Stomach (tissue), 9 donors: ENCODE measurements around the gene BBS4. TPM values are rescaled to one million over a fixed set of nuclear protein-coding genes. Genes with fewer than 3 reads are reported as not detected.
A peak's percentile ranks its signal among the peaks of the same experiment; 100 is the strongest.

Experiments used
- DNase-seq, 2 donors: peaks; one replicate each; pipeline versions ENCODE4 v3.0.0 to v3.0.0-alpha.2; 2013 to 2019
- H3K27ac ChIP-seq, 5 donors: fragments of 200-600 bp in 4 of 5; sonication (generic) in 4 of 5; one replicate each; pipeline ENCODE4 v1.5.1; 2013 to 2019; ENCODE audit warnings: mild to moderate bottlenecking in 1 of 5, moderate library complexity in 1 of 5
- H3K27me3 ChIP-seq, 3 donors: fragments of 200-600 bp; sonication (generic); one replicate each; pipeline ENCODE4 v1.5.1; 2017 to 2019; ENCODE audit warnings: mixed run types in 1 of 3
- H3K36me3 ChIP-seq, 4 donors: fragments of 200-600 bp; sonication (generic); 1 replicate in 3 of 4; 2 replicates in 1 of 4; pipeline ENCODE4 v1.5.1; 2016 to 2019
- H3K4me1 ChIP-seq, 4 donors: fragments of 200-600 bp; sonication (generic); one replicate each; pipeline ENCODE4 v1.5.1; 2016 to 2019
- H3K4me3 ChIP-seq, 4 donors: fragments of 200-600 bp; sonication (generic) in 3 of 4; one replicate each; pipeline ENCODE4 v1.5.1; 2016 to 2019; ENCODE audit warnings: mild to moderate bottlenecking in 1 of 4
- H3K9me3 ChIP-seq, 4 donors: fragments of 200-600 bp; sonication (generic); one replicate each; pipeline ENCODE4 v1.5.1; 2016 to 2019
- EP300 ChIP-seq: sonication (generic); formaldehyde crosslinking; IDR thresholded peaks from one replicate; pipeline ENCODE4 v1.6.1; 2017; ENCODE audit warnings: antibody characterized with exemption
- POLR2A ChIP-seq, 4 donors: fragments of 450-650 bp; IDR thresholded peaks; one replicate each; pipeline ENCODE4 v1.6.1; 2016; ENCODE audit warnings: antibody characterized with exemption in 4 of 4, control low read depth in 2 of 4, mild to moderate bottlenecking in 1 of 4, moderate library complexity in 1 of 4
- POLR2AphosphoS5 ChIP-seq, 3 donors: sonication (generic); formaldehyde crosslinking; IDR thresholded peaks; one replicate each; pipeline ENCODE4 v1.6.1; 2016; ENCODE audit warnings: antibody characterized with exemption in 3 of 3
- WGBS, 5 donors: extraction: QIAGEN DNeasy Blood & Tissue Kit in 3 of 5; methylation state at CpG; one replicate each; pipeline versions ENCODE4 v1.1.5 to v1.1.7; 2013 to 2018; 5-methylcytosine and 5-hydroxymethylcytosine counted together
- intact Hi-C: fragments of 100-400 bp; cut with DNase I; formaldehyde crosslinking; loops from one replicate; pipeline ENCODE4 v1.15.1; 2023; ENCODE audit warnings: low total_unique reads
- polyA plus RNA-seq, 3 donors: library from polyadenylated mRNA; stranded (reverse); fragments of 200-250 nt; gene quantifications; one replicate each; pipeline ENCODE4 v1.2.3, GENCODE V29; 2013
- total RNA-seq, 5 donors: library from RNA; depleted of rRNA; stranded (reverse); fragments of >200 nt; gene quantifications; one replicate each; pipeline versions ENCODE4 v1.1.0 to v1.2.3, GENCODE V29; 2014 to 2016
- TF ChIP-seq, protein P1 (sequence below), 7 experiments: fragments of 450-650 bp in 4 of 7; fragments of 200-600 bp in 3 of 7; sonication (generic) in 3 of 7; IDR thresholded peaks; one replicate each; pipeline ENCODE4 v1.5.1; 2016 to 2019; ENCODE audit warnings: antibody characterized with exemption in 7 of 7, control low read depth in 2 of 7, mild to moderate bottlenecking in 1 of 7
- donor health status: healthy with polysubstance abuse.
- donor health status: Bipolar disorder and iron deficiency.
- donor health status: healthy.

BBS4 gene
- total and polyA plus RNA-seq, 8 donors, result 4.3 to 53.1 (median 17.5) TPM

DNA sequence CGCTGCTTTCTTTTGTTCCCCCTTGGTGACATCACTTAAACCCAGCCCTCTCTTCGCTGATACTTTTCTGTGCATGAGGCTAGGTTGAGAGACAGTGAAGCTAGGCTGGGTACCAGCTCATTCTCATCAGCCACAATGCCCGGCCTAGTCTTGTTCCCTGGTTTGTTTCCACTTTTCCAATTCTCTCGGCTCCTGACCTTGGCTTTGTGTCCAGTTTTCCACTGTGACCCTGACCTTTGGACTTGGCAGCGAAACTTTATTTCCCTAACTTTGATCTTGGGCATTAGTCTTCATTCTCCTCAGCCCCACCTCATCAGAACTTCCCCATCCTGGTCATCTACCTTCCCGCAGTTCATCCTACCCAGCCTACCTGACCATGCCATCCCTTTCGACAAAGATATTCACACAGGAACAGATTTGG, 98.5 kb downstream of the BBS4 start:
- intact Hi-C loops, result no loop called here
- 35 to 41% (median 37%) methylated on average over 7 of the region's 7 CpGs for WGBS, 5 donors
- DNase-seq, result no peak

DNA sequence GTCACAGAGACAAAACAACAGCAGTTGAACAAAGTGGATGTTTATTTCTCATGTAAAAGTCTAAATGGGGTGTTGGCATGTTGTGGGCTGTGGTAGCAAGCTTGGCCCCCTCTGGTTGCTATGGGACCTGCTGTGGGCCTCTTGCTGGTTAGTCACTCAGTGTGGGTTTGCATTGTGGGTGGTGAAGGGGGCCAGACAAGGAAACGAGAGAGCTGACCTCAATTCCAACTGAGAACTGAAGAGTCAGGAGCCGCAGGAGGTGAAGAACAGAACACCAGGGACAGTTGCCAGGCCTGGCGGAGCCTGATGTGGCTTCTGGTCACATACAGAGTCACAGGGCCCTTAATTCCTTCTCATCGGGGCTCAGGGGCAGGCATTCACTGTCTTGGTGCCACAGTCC, 99.4 kb downstream of the BBS4 start:
- DNase-seq, result peak in 1 of 2 donors; percentile 40
- no peak for TF ChIP-seq POLR2A (IDR thresholded peaks at IDR 0.05)
- no peak for TF ChIP-seq POLR2AphosphoS5 (IDR thresholded peaks at IDR 0.05)
- no peak for TF ChIP-seq EP300
- TF ChIP-seq, protein P1, sequence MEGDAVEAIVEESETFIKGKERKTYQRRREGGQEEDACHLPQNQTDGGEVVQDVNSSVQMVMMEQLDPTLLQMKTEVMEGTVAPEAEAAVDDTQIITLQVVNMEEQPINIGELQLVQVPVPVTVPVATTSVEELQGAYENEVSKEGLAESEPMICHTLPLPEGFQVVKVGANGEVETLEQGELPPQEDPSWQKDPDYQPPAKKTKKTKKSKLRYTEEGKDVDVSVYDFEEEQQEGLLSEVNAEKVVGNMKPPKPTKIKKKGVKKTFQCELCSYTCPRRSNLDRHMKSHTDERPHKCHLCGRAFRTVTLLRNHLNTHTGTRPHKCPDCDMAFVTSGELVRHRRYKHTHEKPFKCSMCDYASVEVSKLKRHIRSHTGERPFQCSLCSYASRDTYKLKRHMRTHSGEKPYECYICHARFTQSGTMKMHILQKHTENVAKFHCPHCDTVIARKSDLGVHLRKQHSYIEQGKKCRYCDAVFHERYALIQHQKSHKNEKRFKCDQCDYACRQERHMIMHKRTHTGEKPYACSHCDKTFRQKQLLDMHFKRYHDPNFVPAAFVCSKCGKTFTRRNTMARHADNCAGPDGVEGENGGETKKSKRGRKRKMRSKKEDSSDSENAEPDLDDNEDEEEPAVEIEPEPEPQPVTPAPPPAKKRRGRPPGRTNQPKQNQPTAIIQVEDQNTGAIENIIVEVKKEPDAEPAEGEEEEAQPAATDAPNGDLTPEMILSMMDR (IDR thresholded peaks at IDR 0.05), result no peak
- Histone ChIP-seq H3K4me3 (no peak overlapping the region), H3K4me1 (peaks cover 17 to 34% (median 32%) of the 10 kb centered on the region in 4 donors), H3K27ac (peak overlapping the region in 4 of 5 donors; percentile 0 to 96 (median 53)), H3K9me3 (no peaks in the 10 kb centered on the region), H3K36me3 (peaks cover 0 to 3% (median 0%) of the 10 kb centered on the region in 4 donors), H3K27me3 (no peaks in the 10 kb centered on the region)
- 56 to 75% (median 69%) methylated on average over 4 of the region's 4 CpGs for WGBS, 5 donors
- intact Hi-C loops, result no loop called here

More for the DNA sequence above, 98.5 kb downstream of the BBS4 start:
- peak overlapping the region; percentile 84 to 100 (median 95) for H3K4me3 ChIP-seq
- H3K36me3 ChIP-seq, result peaks cover 0 to 13% (median 7%) of the 10 kb centered on the region in 4 donors
- TF ChIP-seq POLR2AphosphoS5 (IDR thresholded peaks at IDR 0.05), result no peak
- TF ChIP-seq POLR2A (IDR thresholded peaks at IDR 0.05), result no peak
- no peak for TF ChIP-seq EP300
- TF ChIP-seq, protein P1 (IDR thresholded peaks at IDR 0.05), result no peak
- no peaks in the 10 kb centered on the region for H3K9me3 ChIP-seq
- H3K4me1 ChIP-seq, result peaks cover 17 to 43% (median 37%) of the 10 kb centered on the region in 4 donors
- no peaks in the 10 kb centered on the region for H3K27me3 ChIP-seq
- peak overlapping the region; percentile 92 to 96 (median 95) for H3K27ac ChIP-seq

DNA sequence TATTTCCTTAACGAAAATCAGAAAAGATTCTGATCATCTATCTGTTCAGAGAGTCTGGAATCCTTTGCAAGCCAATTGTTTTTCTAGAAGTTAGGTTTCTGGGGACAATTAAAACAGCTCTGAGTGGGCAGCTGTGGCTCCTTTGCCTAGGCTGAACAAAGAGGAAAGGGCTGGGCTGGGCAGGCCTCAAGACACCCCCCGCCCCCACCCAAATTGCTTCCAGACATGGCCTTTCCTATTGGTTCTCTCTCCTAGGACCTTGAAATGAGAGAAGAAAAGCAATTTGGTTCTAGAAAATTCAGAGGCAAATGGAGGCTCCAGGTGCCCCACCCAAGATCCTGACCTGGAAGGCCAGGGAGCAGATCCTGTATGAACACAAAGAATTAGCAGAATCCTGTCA, 99.8 kb downstream of the BBS4 start:
- DNase-seq, result no peak
- no peaks in the 10 kb centered on the region for H3K27me3 ChIP-seq
- TF ChIP-seq, protein P1 (IDR thresholded peaks at IDR 0.05), result no peak
- no peak for TF ChIP-seq POLR2AphosphoS5 (IDR thresholded peaks at IDR 0.05)
- TF ChIP-seq EP300, result no peak
- no peak for TF ChIP-seq POLR2A (IDR thresholded peaks at IDR 0.05)
- intact Hi-C loops, result no loop called here
- 83 to 98% (median 89%) methylated on average over 2 of the region's 2 CpGs for WGBS, 5 donors
- no peak overlapping the region for H3K4me3 ChIP-seq
- no peaks in the 10 kb centered on the region for H3K36me3 ChIP-seq
- H3K4me1 ChIP-seq, result peaks cover 17 to 31% (median 30%) of the 10 kb centered on the region in 4 donors
- peak overlapping the region in 3 of 5 donors; percentile 0 to 96 (median 11) for H3K27ac ChIP-seq
- H3K9me3 ChIP-seq, result no peaks in the 10 kb centered on the region

DNA sequence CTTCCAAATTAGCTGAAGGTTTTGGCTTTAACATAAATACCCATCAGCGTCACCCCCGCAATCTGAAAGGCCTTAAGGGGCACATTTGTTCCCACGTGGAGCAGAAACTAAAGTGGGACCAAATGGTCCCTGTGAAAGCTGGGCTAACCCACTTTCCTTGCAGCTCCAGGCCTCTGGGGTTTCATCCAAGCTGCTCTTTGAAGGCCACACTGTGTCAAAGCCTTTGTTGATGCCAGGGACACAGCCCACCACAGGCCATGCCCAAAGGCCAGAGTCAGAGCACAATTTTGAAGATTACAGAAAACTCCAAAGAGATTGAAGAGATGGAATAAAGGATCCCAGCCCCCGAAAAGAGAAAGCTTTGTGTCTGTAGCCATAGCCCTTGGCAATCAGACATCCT, 100.2 kb downstream of the BBS4 start:
- Histone ChIP-seq H3K9me3 (no peaks in the 10 kb centered on the region), H3K27ac (peak overlapping the region in 2 of 5 donors; percentile 11 to 96), H3K36me3 (no peaks in the 10 kb centered on the region), H3K4me1 (peaks cover 17 to 27% (median 26%) of the 10 kb centered on the region in 4 donors), H3K4me3 (no peak overlapping the region), H3K27me3 (no peaks in the 10 kb centered on the region)
- WGBS, 5 donors, result 83 to 94% (median 90%) methylated on average over 4 of the region's 4 CpGs
- intact Hi-C loops, result no loop called here
- DNase-seq, result no peak
- no peak for TF ChIP-seq POLR2AphosphoS5 (IDR thresholded peaks at IDR 0.05)
- TF ChIP-seq, protein P1 (IDR thresholded peaks at IDR 0.05), result no peak
- no peak for TF ChIP-seq EP300
- TF ChIP-seq POLR2A (IDR thresholded peaks at IDR 0.05), result no peak
